ENCODE results near the gene MOV10L1.

MOV10L1 gene

GRCh38 chr22:50048836-50049235, 41.0 kb upstream of the MOV10L1 start:
- Histone ChIP-seq H3K4me2 (ENCODE audit: low read length) (no peak overlapping the region), H3K9me3 (ENCODE audit: low read length) (peaks cover 11% of the 10 kb centered on the region), H3K36me3 (ENCODE audit: insufficient read depth, low read length) (no peaks in the 10 kb centered on the region), H4K20me1 (ENCODE audit: insufficient read depth, low read length) (no peaks in the 10 kb centered on the region), H3K4me1 (ENCODE audit: insufficient read depth, low read length, severe bottlenecking) (peaks cover under 1% of the 10 kb centered on the region), H3F3A (ENCODE audit: insufficient read depth, low read length) (no peaks in the 10 kb centered on the region), H3K27ac (ENCODE audit: low read depth, low read length, poor library complexity, severe bottlenecking) (no peak overlapping the region), H3K9ac (ENCODE audit: low read length) (no peak overlapping the region), H3K79me2 (ENCODE audit: insufficient read depth, low read length) (no peaks in the 10 kb centered on the region), H2AFZ (ENCODE audit: low read length) (no peak overlapping the region), H3K9me2 (ENCODE audit: low read depth, low read length) (no peaks in the 10 kb centered on the region), H3K4me3 (ENCODE audit: low read depth, low read length, poor library complexity, severe bottlenecking) (no peak overlapping the region), H3K27me3 (ENCODE audit: insufficient read depth, low read length) (no peaks in the 10 kb centered on the region; the same call in 1 of the 2 replicates)
- TF ChIP-seq CTCF (IDR thresholded peaks at IDR 0.05; ENCODE audit: low read length) (no peak), EZH2 (IDR thresholded peaks at IDR 0.05; ENCODE audit: borderline replicate concordance, low read length) (no peak)

GRCh38 chr22:50049299-50050195, 40.3 kb upstream of the MOV10L1 start:
- Histone ChIP-seq H3K4me2 (ENCODE audit: low read length) (no peak overlapping the region), H3F3A (ENCODE audit: insufficient read depth, low read length) (no peaks in the 10 kb centered on the region), H4K20me1 (ENCODE audit: insufficient read depth, low read length) (no peaks in the 10 kb centered on the region), H3K4me3 (ENCODE audit: low read depth, low read length, poor library complexity, severe bottlenecking) (no peak overlapping the region), H3K36me3 (ENCODE audit: insufficient read depth, low read length) (no peaks in the 10 kb centered on the region), H2AFZ (ENCODE audit: low read length) (no peak overlapping the region), H3K9me3 (ENCODE audit: low read length) (peaks cover 11% of the 10 kb centered on the region), H3K9me2 (ENCODE audit: low read depth, low read length) (no peaks in the 10 kb centered on the region), H3K27ac (ENCODE audit: low read depth, low read length, poor library complexity, severe bottlenecking) (no peak overlapping the region), H3K27me3 (ENCODE audit: insufficient read depth, low read length) (no peaks in the 10 kb centered on the region; the same call in 1 of the 2 replicates), H3K4me1 (ENCODE audit: insufficient read depth, low read length, severe bottlenecking) (peaks cover 8% of the 10 kb centered on the region), H3K9ac (ENCODE audit: low read length) (no peak overlapping the region), H3K79me2 (ENCODE audit: insufficient read depth, low read length) (no peaks in the 10 kb centered on the region)
- TF ChIP-seq EZH2 (IDR thresholded peaks at IDR 0.05; ENCODE audit: borderline replicate concordance, low read length): no peak

- no peak overlapping the region for H3K4me2 ChIP-seq (ENCODE audit: low read length)
- H3K4me3 ChIP-seq (ENCODE audit: low read depth, low read length, poor library complexity, severe bottlenecking): no peak overlapping the region
- no peaks in the 10 kb centered on the region for H3K9me2 ChIP-seq (ENCODE audit: low read depth, low read length)
- no peak for TF ChIP-seq CTCF (IDR thresholded peaks at IDR 0.05; ENCODE audit: low read length)
- no peak for TF ChIP-seq EZH2 (IDR thresholded peaks at IDR 0.05; ENCODE audit: borderline replicate concordance, low read length)
- peaks cover 11% of the 10 kb centered on the region for H3K9me3 ChIP-seq (ENCODE audit: low read length)
- H3K36me3 ChIP-seq (ENCODE audit: insufficient read depth, low read length): no peaks in the 10 kb centered on the region
- no peaks in the 10 kb centered on the region for H4K20me1 ChIP-seq (ENCODE audit: insufficient read depth, low read length)
- H3F3A ChIP-seq (ENCODE audit: insufficient read depth, low read length): no peaks in the 10 kb centered on the region
- H2AFZ ChIP-seq (ENCODE audit: low read length): no peak overlapping the region
- peaks cover 30% of the 10 kb centered on the region for H3K4me1 ChIP-seq (ENCODE audit: insufficient read depth, low read length, severe bottlenecking)
- no peaks in the 10 kb centered on the region; the same call in 1 of the 2 replicates for H3K27me3 ChIP-seq (ENCODE audit: insufficient read depth, low read length)
- H3K9ac ChIP-seq (ENCODE audit: low read length): no peak overlapping the region
- no peak overlapping the region for H3K27ac ChIP-seq (ENCODE audit: low read depth, low read length, poor library complexity, severe bottlenecking)
- H3K79me2 ChIP-seq (ENCODE audit: insufficient read depth, low read length): no peaks in the 10 kb centered on the region
Measured at GRCh38 chr22:50051930-50052329, 37.9 kb upstream of the MOV10L1 start.
